Activated CD8-positive, alpha-beta T cell treated with anti-CD3 and anti-CD28 coated beads for 36 hours (primary cell): Measurements from ENCODE around the gene TMEM232. TPM values are rescaled to one million over a fixed set of nuclear protein-coding genes. Genes with fewer than 3 reads are reported as not detected.
"Not testable (repeated sequence)": the region's sequence is repeated elsewhere in the genome, so short reads cannot be mapped to it uniquely, and the experiment has no call there.

Experiments used
- ATAC-seq: fragments of 200-7000 bp; cut with Tn5 transposase; one replicate; pipeline ENCODE4 v1.10.0; 2021; ENCODE audit warnings: mild to moderate bottlenecking, moderate library complexity
- CTCF ChIA-PET: fragments of 350-600 bp; sonication (Branson Sonifier 250); formaldehyde crosslinking; loops from one replicate; lab custom pipeline; 2021; ENCODE audit warnings: antibody characterized with exemption; lab: Charles Lee
- POLR2A ChIA-PET: fragments of 350-600 bp; sonication (Branson Sonifier 250); formaldehyde crosslinking; loops from one replicate; lab custom pipeline; 2021; ENCODE audit warnings: antibody characterized with exemption; lab: Charles Lee
- DNase-seq: peaks from one replicate; pipeline ENCODE4 v3.0.0-alpha.2; 2020
- H3K27ac Mint-ChIP-seq: one replicate; pipeline ENCODE4 v1.8.0; 2021; ENCODE audit warnings: mild to moderate bottlenecking, mixed read lengths
- H3K27me3 Mint-ChIP-seq: one replicate; pipeline ENCODE4 v1.8.0; 2021; ENCODE audit warnings: mixed read lengths
- H3K36me3 Mint-ChIP-seq: one replicate; pipeline ENCODE4 v1.8.0; 2021; ENCODE audit warnings: low read depth, mixed read lengths
- H3K4me1 Mint-ChIP-seq: one replicate; pipeline ENCODE4 v1.8.0; 2021; ENCODE audit warnings: low read depth, mixed read lengths
- H3K4me3 Mint-ChIP-seq: one replicate; pipeline ENCODE4 v1.8.0; 2021; ENCODE audit warnings: mild to moderate bottlenecking, moderate library complexity, mixed read lengths
- H3K9me3 Mint-ChIP-seq: one replicate; pipeline ENCODE4 v1.8.0; 2021; ENCODE audit warnings: mixed read lengths
- CTCF ChIP-seq: fragments of 200-600 bp; IDR thresholded peaks from one replicate; pipeline ENCODE4 v1.8.0; 2022; ENCODE audit warnings: antibody characterized with exemption, mild to moderate bottlenecking
- intact Hi-C: fragments of 100-400 bp; cut with micrococcal nuclease; formaldehyde crosslinking; loops from one replicate; pipeline ENCODE4 v1.10.0; 2022
- total RNA-seq, 2 experiments: library from RNA; stranded (reverse); gene quantifications; one replicate each; pipeline ENCODE4 v1.2.3, GENCODE V29; 2021

TMEM232 gene
- total RNA-seq, 2 experiments from 2014 or later, result 0.27 to 0.49 TPM

DNA sequence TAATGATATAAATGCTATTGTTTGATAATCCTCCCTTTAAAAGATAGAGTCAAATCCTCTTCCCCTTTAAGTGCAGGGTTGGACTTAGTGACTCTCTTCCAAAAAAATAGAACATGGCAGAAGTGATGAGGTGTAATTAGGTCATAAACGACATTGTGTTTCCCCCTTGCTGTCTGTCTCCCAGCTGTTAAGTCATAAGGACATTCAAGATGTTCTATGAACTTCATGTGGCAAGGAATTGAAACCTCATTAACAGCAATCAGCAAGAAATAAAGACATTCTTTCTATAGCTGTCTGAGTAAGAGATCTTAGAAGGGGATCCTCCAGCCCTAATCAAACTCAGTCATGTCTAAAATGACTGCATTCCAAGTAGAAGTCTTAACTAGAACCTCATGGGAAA is 9.1 kb upstream of the TMEM232 start:
- POLR2A ChIA-PET, result no interaction called here
- CTCF ChIA-PET, result no interaction called here
- no peak for ATAC-seq
- Mint-ChIP-seq H3K27me3 (peaks cover 11% of the 10 kb centered on the region), H3K27ac (no peak overlapping the region), H3K4me1 (peaks cover 11% of the 10 kb centered on the region), H3K9me3 (no peaks in the 10 kb centered on the region), H3K36me3 (peaks cover 3% of the 10 kb centered on the region), H3K4me3 (no peak overlapping the region)
- intact Hi-C loops, result no loop called here
- TF ChIP-seq CTCF, result no peak
- DNase-seq, result no peak

DNA sequence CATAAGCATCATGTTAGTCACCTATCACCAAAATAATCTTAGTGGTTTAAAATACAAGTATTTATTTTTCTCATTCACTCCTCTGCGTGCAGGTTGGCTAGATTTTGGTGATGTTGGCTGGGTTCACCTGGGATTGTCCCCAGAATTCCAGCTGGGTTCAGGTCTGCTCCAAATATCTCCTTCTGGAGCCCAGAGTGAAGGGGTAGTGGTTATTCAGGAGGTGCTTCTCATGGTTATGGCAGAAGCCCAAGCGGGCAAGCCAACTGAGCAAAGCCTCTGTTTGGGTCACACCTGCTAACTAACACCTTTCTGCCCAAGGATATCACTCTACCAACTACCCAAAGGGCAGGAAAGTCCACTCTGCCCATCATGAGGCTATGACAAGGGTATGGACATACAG is 7.6 kb upstream of the TMEM232 start:
- ATAC-seq (no peak), DNase-seq (no peak)
- no peak overlapping the region for H3K27ac Mint-ChIP-seq
- POLR2A ChIA-PET, result no interaction called here
- intact Hi-C loops, result no loop called here
- no peaks in the 10 kb centered on the region for H3K36me3 Mint-ChIP-seq
- H3K4me3 Mint-ChIP-seq, result no peak overlapping the region
- no peaks in the 10 kb centered on the region for H3K9me3 Mint-ChIP-seq
- CTCF ChIA-PET, result no interaction called here
- H3K27me3 Mint-ChIP-seq, result peaks cover 13% of the 10 kb centered on the region
- peaks cover 4% of the 10 kb centered on the region for H3K4me1 Mint-ChIP-seq
- no peak for TF ChIP-seq CTCF

DNA sequence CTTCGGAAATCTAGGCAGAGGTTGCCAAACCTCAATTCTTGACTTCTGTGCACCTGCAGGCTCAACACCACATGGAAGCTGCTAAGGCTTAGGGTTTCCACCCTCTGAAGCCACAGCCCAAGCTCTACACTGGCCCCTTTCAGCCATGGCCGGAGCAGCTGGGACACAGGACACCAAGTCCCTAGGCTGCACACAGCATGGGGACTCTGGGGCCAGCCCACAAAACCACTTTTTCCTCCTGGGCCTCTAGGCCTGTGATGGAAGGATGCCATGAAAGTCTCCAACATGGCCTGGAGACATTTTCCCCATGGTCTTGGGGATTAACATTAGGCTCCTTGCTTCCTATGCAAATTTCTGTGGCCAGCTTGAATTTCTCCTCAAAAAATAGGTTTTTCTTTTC is 5.0 kb upstream of the TMEM232 start:
- H3K9me3 Mint-ChIP-seq, POLR2A ChIA-PET, DNase-seq, intact Hi-C loops, H3K4me1 Mint-ChIP-seq, H3K36me3 Mint-ChIP-seq, H3K4me3 Mint-ChIP-seq, ATAC-seq, H3K27ac Mint-ChIP-seq: not testable (repeated sequence)
- peaks cover 13% of the 10 kb centered on the region for H3K27me3 Mint-ChIP-seq
- CTCF ChIA-PET, result interaction anchor here (0.6 kb wide), 1 partner anchor 220 kb away, joined by 3 read pairs; no protein-coding TSS in a partner anchor

- DNase-seq (no peak), ATAC-seq (peak; percentile 48)
- Mint-ChIP-seq H3K27me3 (peaks cover 2% of the 10 kb centered on the region), H3K9me3 (no peaks in the 10 kb centered on the region), H3K36me3 (no peaks in the 10 kb centered on the region), H3K4me1 (no peaks in the 10 kb centered on the region), H3K4me3 (peak overlapping the region; percentile 63), H3K27ac (no peak overlapping the region)
- POLR2A ChIA-PET, result no interaction called here
- CTCF ChIA-PET, result interaction anchor here (1.0 to 1.1 kb wide), 2 partner anchors 11 to 15 kb away, joined by 3 read pairs; no protein-coding TSS in a partner anchor
- intact Hi-C loops, result no loop called here
- TF ChIP-seq CTCF, result no peak
Observed at GRCh38 chr5:110727025-110727314, 499 bp upstream of the TMEM232 start.

DNA sequence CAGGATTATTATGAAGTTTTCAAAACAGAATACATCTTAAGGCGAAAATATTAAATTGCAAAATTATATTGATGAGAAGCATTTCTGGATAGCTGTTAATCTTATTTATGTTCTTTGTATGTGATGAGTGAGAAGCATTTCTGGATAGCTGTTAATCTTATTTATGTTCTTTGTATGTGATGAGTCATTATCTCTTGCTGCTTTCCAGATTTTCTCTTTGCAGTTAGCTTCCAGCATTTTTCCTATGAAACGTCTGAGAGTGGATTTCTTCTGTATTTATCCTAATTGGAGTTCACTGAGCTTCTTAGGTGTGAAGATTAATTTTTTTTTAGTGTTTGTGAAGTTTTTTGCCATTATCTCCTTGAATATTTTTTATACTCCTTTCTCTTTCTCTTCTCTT is 8.2 kb downstream of the TMEM232 start:
- no peak overlapping the region for H3K4me3 Mint-ChIP-seq
- no peaks in the 10 kb centered on the region for H3K4me1 Mint-ChIP-seq
- DNase-seq (no peak), ATAC-seq (no peak)
- POLR2A ChIA-PET, result no interaction called here
- H3K27ac Mint-ChIP-seq, result no peak overlapping the region
- no peaks in the 10 kb centered on the region for H3K9me3 Mint-ChIP-seq
- H3K27me3 Mint-ChIP-seq, result peaks cover 4% of the 10 kb centered on the region
- CTCF ChIA-PET, result no interaction called here
- no peak for TF ChIP-seq CTCF
- H3K36me3 Mint-ChIP-seq, result no peaks in the 10 kb centered on the region
- intact Hi-C loops, result no loop called here
